Nephron (organoid): ENCODE data around the gene FTO.

ENCODE experiments used
- H3K27ac Mint-ChIP-seq, 3 experiments: 2 replicates each; pipeline ENCODE4 v1.8.0; 2020; ENCODE audit warnings: mixed read lengths in 3 of 3, mild to moderate bottlenecking in 2 of 3, moderate library complexity in 1 of 3
- H3K27me3 Mint-ChIP-seq: 2 replicates; pipeline ENCODE4 v1.8.0; 2021; ENCODE audit warnings: low read depth, mild to moderate bottlenecking, moderate library complexity, mixed read lengths
- H3K36me3 Mint-ChIP-seq: 2 replicates; pipeline ENCODE4 v1.8.0; 2020; ENCODE audit warnings: low read depth, mixed read lengths
- H3K4me1 Mint-ChIP-seq: 2 replicates; pipeline ENCODE4 v1.8.0; 2020; ENCODE audit warnings: mixed read lengths
- H3K4me3 Mint-ChIP-seq, 3 experiments: 2 replicates each; pipeline ENCODE4 v1.8.0; 2020; ENCODE audit warnings: mild to moderate bottlenecking in 3 of 3, mixed read lengths in 3 of 3, moderate library complexity in 2 of 3
- H3K9me3 Mint-ChIP-seq: 2 replicates; pipeline ENCODE4 v1.8.0; 2020; ENCODE audit warnings: mixed read lengths
- CTCF ChIP-seq, 3 experiments: fragments of 200-600 bp; sonication (generic); IDR thresholded peaks; one replicate each; pipeline ENCODE4 v1.5.0; 2021; ENCODE audit warnings: antibody characterized with exemption in 3 of 3; ENCODE audit not compliant: unreplicated experiment in 3 of 3

The FTO gene

GRCh38 chr16:53787423-53787822 lies 83.5 kb downstream of the FTO start:
- no peak overlapping the region for H3K27ac Mint-ChIP-seq
- H3K4me3 Mint-ChIP-seq = no peak overlapping the region
- H3K9me3 Mint-ChIP-seq = no peaks in the 10 kb centered on the region
- H3K36me3 Mint-ChIP-seq = peaks cover 3% of the 10 kb centered on the region
- peaks cover 28% of the 10 kb centered on the region for H3K4me1 Mint-ChIP-seq
- no peak for TF ChIP-seq CTCF (IDR thresholded peaks at IDR 0.05; ENCODE audit: unreplicated experiment in 3 of 3)
- H3K27me3 Mint-ChIP-seq = no peaks in the 10 kb centered on the region

GRCh38 chr16:53789137-53789536 lies 85.2 kb downstream of the FTO start:
- Mint-ChIP-seq H3K36me3 (no peaks in the 10 kb centered on the region), H3K27ac (peak overlapping the region in 1 of 3 experiments; percentile 3), H3K4me3 (no peak overlapping the region), H3K27me3 (no peaks in the 10 kb centered on the region), H3K9me3 (no peaks in the 10 kb centered on the region), H3K4me1 (peaks cover 31% of the 10 kb centered on the region)
- TF ChIP-seq CTCF (IDR thresholded peaks at IDR 0.05; ENCODE audit: unreplicated experiment in 3 of 3) = no peak

GRCh38 chr16:53792161-53792951 lies 88.4 kb downstream of the FTO start:
- Mint-ChIP-seq H3K4me1 (peaks cover 17% of the 10 kb centered on the region), H3K4me3 (no peak overlapping the region), H3K27me3 (no peaks in the 10 kb centered on the region), H3K27ac (peak overlapping the region; percentile 3 to 17 (median 5)), H3K36me3 (no peaks in the 10 kb centered on the region), H3K9me3 (no peaks in the 10 kb centered on the region)
- TF ChIP-seq CTCF (IDR thresholded peaks at IDR 0.05; ENCODE audit: unreplicated experiment in 3 of 3) = no peak

- no peaks in the 10 kb centered on the region for H3K27me3 Mint-ChIP-seq
- H3K27ac Mint-ChIP-seq = no peak overlapping the region
- TF ChIP-seq CTCF (IDR thresholded peaks at IDR 0.05; ENCODE audit: unreplicated experiment in 3 of 3) = no peak
- H3K9me3 Mint-ChIP-seq = peaks cover 18% of the 10 kb centered on the region
- H3K36me3 Mint-ChIP-seq = peaks cover 22% of the 10 kb centered on the region
- no peaks in the 10 kb centered on the region for H3K4me1 Mint-ChIP-seq
- H3K4me3 Mint-ChIP-seq = no peak overlapping the region
Measured at GRCh38 chr16:53803451-53803850, 99.5 kb downstream of the FTO start.

GRCh38 chr16:53803998-53804397 lies 100.0 kb downstream of the FTO start:
- H3K36me3 Mint-ChIP-seq = peaks cover 19% of the 10 kb centered on the region
- H3K4me3 Mint-ChIP-seq = no peak overlapping the region
- no peak for TF ChIP-seq CTCF (IDR thresholded peaks at IDR 0.05; ENCODE audit: unreplicated experiment in 3 of 3)

GRCh38 chr16:53804467-53804866 lies 100.5 kb downstream of the FTO start:
- peaks cover 16% of the 10 kb centered on the region for H3K9me3 Mint-ChIP-seq
- H3K27ac Mint-ChIP-seq = no peak overlapping the region
- no peaks in the 10 kb centered on the region for H3K27me3 Mint-ChIP-seq
- no peak overlapping the region for H3K4me3 Mint-ChIP-seq
- H3K36me3 Mint-ChIP-seq = peaks cover 15% of the 10 kb centered on the region
- no peaks in the 10 kb centered on the region for H3K4me1 Mint-ChIP-seq
- TF ChIP-seq CTCF (IDR thresholded peaks at IDR 0.05; ENCODE audit: unreplicated experiment in 3 of 3) = no peak

More at GRCh38 chr16:53803998-53804397, 100.0 kb downstream of the FTO start:
- H3K4me1 Mint-ChIP-seq = no peaks in the 10 kb centered on the region
- H3K27me3 Mint-ChIP-seq = no peaks in the 10 kb centered on the region
- H3K9me3 Mint-ChIP-seq = peaks cover 16% of the 10 kb centered on the region
- no peak overlapping the region for H3K27ac Mint-ChIP-seq
